Psoas muscle (tissue), 8 donors: Measurements from ENCODE around the gene RTL5. TPM values are rescaled to one million over a fixed set of nuclear protein-coding genes. Genes with fewer than 3 reads are reported as not detected.

Experiments used
- ATAC-seq, 4 donors: fragments of 200-7000 bp; cut with Tn5 transposase; one replicate each; pipeline ENCODE4 v1.9.1; 2020; ENCODE audit warnings: moderate library complexity in 3 of 4, mild to moderate bottlenecking in 2 of 4
- DNase-seq, 2 donors: peaks; one replicate each; pipeline ENCODE4 v3.0.0-alpha.2; 2020
- H3K27ac ChIP-seq: fragments of 200-600 bp; one replicate; pipeline ENCODE4 v1.8.0; 2022
- H3K27me3 ChIP-seq, 3 donors: fragments of 200-600 bp in 1 of 3; one replicate each; pipeline versions ENCODE4 v1.6.1 to v1.8.0; 2013 to 2022; ENCODE audit warnings: low read length in 2 of 3, mild to moderate bottlenecking in 2 of 3, moderate library complexity in 1 of 3; ENCODE audit not compliant: insufficient read depth in 3 of 3
- H3K36me3 ChIP-seq, 2 donors: fragments of 200-600 bp in 1 of 2; one replicate each; pipeline versions ENCODE4 v1.6.1 to v1.8.0; 2013 to 2022; ENCODE audit warnings: low read depth in 1 of 2, mild to moderate bottlenecking in 1 of 2, moderate library complexity in 1 of 2; ENCODE audit not compliant: insufficient read depth in 1 of 2
- H3K4me1 ChIP-seq: fragments of 200-600 bp; one replicate; pipeline ENCODE4 v1.8.0; 2022
- H3K4me3 ChIP-seq: fragments of 200-600 bp; one replicate; pipeline ENCODE4 v1.8.0; 2022; ENCODE audit warnings: mild to moderate bottlenecking
- H3K9me3 ChIP-seq: fragments of 200-600 bp; one replicate; pipeline ENCODE4 v1.8.0; 2022
- CTCF ChIP-seq: fragments of 200-600 bp; IDR thresholded peaks from one replicate; pipeline ENCODE4 v1.8.0; 2022; ENCODE audit warnings: antibody characterized with exemption
- WGBS, 3 donors: extraction: QIAGEN DNeasy Blood & Tissue Kit; methylation state at CpG; one replicate each; pipeline versions ENCODE4 v1.1.6 to v1.1.7; 2013; 5-methylcytosine and 5-hydroxymethylcytosine counted together
- intact Hi-C, 2 donors: fragments of 100-400 bp; cut with DNase I; formaldehyde crosslinking; loops; one replicate each; pipeline versions ENCODE4 v1.11.0 to v1.14.2; 2022
- polyA plus RNA-seq, 3 donors: library from polyadenylated mRNA; stranded (reverse); fragments of 200-250 nt; gene quantifications; one replicate each; pipeline ENCODE4 v1.2.3, GENCODE V29; 2013
- total RNA-seq, 4 donors: library from RNA; stranded (reverse); fragmentation: NEBNext Ultra II Directional in 2 of 4; extraction: Animal tissue kit (Norgen Biotek cat#: 25700) in 2 of 4; gene quantifications; one replicate each; pipeline versions ENCODE4 v1.2.1 to v1.2.4, GENCODE V29; 2021 to 2023
- donor health status: healthy with polysubstance abuse.
- donor health status: DM: no; HTN: no; CAD: no; lungs with moderate emphysema.
- donor health status: Bipolar disorder and iron deficiency.
- donor health status: healthy.
- donor health status: DM: yes; HTN: yes; CAD: no.
- donor health status: DM: no; HTN: no; CAD: no.
- donor health status: DM: no; HTN: no; CAD: no.
- donor health status: DM: yes; HTN: yes; CAD: no.

Gene RTL5
- total and polyA plus RNA-seq, 7 donors: 0.37 to 2.2 (median 0.91) TPM

DNA sequence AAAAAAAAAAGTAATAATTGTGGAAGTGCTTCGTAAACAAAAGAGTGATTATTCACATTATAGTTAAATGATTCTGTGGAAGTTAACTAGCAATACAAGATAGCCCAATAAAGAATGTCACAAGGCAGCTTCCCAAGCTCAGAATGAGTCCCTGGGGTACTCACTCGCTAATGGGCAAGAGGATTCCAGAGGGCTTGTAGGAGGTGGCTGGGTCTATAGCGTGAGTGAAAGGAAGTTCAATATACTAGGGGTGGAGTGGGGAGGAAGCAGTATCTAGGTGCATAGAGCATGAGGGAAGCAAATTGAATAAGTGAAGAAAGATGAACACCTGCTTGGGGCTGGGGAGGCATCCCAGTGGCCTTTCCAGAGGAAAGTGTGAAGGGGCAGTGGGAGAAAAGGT lies 42.5 kb downstream of the RTL5 start:
- no peaks in the 10 kb centered on the region for H3K9me3 ChIP-seq
- no peak for TF ChIP-seq CTCF
- peaks cover 0 to 24% (median 0%) of the 10 kb centered on the region in 3 donors for H3K27me3 ChIP-seq
- no peak overlapping the region for H3K4me3 ChIP-seq
- WGBS, 3 donors: 46 to 62% (median 52%) methylated on average over 3 of the region's 3 CpGs
- ATAC-seq (no peak), DNase-seq (no peak)
- H3K27ac ChIP-seq: no peak overlapping the region
- H3K36me3 ChIP-seq: no peaks in the 10 kb centered on the region
- intact Hi-C loops: no loop called here
- no peaks in the 10 kb centered on the region for H3K4me1 ChIP-seq

DNA sequence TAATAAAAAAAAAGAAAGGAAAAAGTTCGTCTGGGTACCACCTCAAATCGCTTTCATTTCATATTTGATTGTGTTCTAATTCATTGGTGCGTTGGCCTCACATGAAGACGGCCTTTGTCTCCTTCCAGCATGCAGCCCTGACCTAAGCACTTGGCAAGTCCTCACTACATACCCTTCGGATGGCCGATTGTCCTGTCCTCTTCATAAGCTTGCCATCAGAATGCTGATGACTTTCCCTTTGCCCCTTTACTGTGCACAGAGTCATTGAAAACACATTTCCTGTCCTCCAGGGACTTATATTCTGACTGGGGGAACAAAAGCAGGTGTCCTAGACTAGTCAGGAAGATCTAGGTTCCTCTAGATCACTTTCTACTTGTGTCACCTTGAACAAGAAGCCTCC lies 43.0 kb downstream of the RTL5 start:
- H3K27ac ChIP-seq: no peak overlapping the region
- 49 to 63% (median 61%) methylated on average over 6 of the region's 6 CpGs for WGBS, 3 donors
- DNase-seq (no peak), ATAC-seq (no peak)
- intact Hi-C loops: no loop called here
- H3K4me1 ChIP-seq: no peaks in the 10 kb centered on the region
- peaks cover 0 to 19% (median 0%) of the 10 kb centered on the region in 3 donors for H3K27me3 ChIP-seq
- no peak for TF ChIP-seq CTCF
- H3K4me3 ChIP-seq: no peak overlapping the region
- H3K36me3 ChIP-seq: no peaks in the 10 kb centered on the region
- no peaks in the 10 kb centered on the region for H3K9me3 ChIP-seq

- H3K36me3 ChIP-seq: no peaks in the 10 kb centered on the region
- intact Hi-C loops: no loop called here
- 89 to 100% (median 98%) methylated on average over 1 of the region's 1 CpG for WGBS, 3 donors
Observed at GRCh38 chrX:72086995-72087394, 44.7 kb downstream of the RTL5 start.

GRCh38 chrX:72084114-72084513 lies 47.6 kb downstream of the RTL5 start:
- Histone ChIP-seq H3K36me3 (no peaks in the 10 kb centered on the region), H3K27me3 (peaks cover 0 to 16% (median 0%) of the 10 kb centered on the region in 3 donors), H3K4me1 (no peaks in the 10 kb centered on the region), H3K27ac (no peak overlapping the region), H3K4me3 (no peak overlapping the region), H3K9me3 (no peaks in the 10 kb centered on the region)
- no peak for TF ChIP-seq CTCF
- intact Hi-C loops: no loop called here
- no peak for DNase-seq
- no peak for ATAC-seq
- WGBS, 3 donors: 72 to 89% methylated on average over 1 of the region's 1 CpG; no CpG with 5 or more reads in 1 of the 3 donors

More at GRCh38 chrX:72086995-72087394, 44.7 kb downstream of the RTL5 start:
- H3K4me3 ChIP-seq: no peak overlapping the region
- no peaks in the 10 kb centered on the region for H3K4me1 ChIP-seq
- no peaks in the 10 kb centered on the region for H3K9me3 ChIP-seq
- H3K27me3 ChIP-seq: peaks cover 0 to 10% (median 0%) of the 10 kb centered on the region in 3 donors
- no peak for TF ChIP-seq CTCF
- H3K27ac ChIP-seq: no peak overlapping the region
- DNase-seq: no peak
- ATAC-seq: no peak

DNA sequence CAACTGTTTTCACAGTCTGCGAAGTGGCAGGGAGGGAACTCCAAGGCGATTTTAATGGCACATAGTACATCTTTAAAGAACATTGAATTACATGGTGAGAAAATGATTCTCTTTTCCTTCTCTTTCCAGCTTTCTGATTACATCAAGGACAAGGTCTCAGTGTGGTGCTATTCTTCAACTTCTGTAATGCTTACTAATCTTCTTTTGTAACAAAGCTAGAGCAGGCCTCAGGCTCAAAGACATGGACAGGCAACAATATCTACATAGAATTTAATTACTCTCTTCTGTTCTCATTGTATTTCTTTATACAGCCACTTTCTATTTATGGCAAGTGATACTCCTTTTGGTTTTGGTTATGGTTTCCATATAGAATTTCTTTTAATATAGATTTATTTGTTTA lies 48.4 kb downstream of the RTL5 start:
- H3K4me1 ChIP-seq: no peaks in the 10 kb centered on the region
- TF ChIP-seq CTCF: no peak
- peaks cover 0 to 23% (median 0%) of the 10 kb centered on the region in 3 donors for H3K27me3 ChIP-seq
- no peak overlapping the region for H3K4me3 ChIP-seq
- no peaks in the 10 kb centered on the region for H3K36me3 ChIP-seq
- H3K27ac ChIP-seq: no peak overlapping the region
- H3K9me3 ChIP-seq: no peaks in the 10 kb centered on the region
- ATAC-seq (no peak), DNase-seq (no peak)
- 73 to 94% (median 94%) methylated on average over 2 of the region's 2 CpGs for WGBS, 3 donors
- intact Hi-C loops: no loop called here
